ENCODE data around the gene EYS.
"Not testable (repeated sequence)": the region's sequence is repeated elsewhere in the genome, so short reads cannot be mapped to it uniquely, and the experiment has no call there.

EYS gene

DNA sequence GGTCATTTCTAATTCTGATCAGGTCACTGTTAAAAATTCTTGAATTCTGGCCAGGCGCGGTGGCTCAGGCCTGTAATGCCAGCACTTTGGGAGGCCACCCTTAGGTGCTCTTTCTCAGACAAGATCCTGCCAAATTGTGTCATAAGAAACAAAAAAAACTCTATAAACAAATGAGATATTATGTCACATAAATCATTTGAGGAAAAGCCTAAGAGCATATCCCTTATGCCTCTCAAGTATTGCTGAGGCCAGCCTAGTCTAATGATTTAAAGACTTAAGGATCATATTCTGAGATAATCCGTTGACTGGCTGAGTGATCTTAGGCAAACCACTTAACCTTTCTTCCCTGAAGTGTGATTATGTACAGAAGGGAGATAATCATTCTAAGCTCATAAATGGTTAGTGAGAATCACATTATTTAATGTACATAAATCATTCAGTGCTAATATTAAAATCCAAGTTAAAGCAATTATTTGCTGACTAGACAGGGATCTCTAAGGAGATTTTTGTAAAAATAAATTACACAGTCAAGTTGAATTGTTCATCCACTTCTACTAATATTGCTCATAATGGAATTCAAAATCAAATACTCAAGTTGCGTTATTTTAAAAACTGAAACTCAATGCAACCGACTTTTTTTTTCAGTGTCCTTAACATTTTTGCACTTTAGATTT lies 1706.1 kb downstream of the EYS start:
- no peak for DNase-seq

DNA sequence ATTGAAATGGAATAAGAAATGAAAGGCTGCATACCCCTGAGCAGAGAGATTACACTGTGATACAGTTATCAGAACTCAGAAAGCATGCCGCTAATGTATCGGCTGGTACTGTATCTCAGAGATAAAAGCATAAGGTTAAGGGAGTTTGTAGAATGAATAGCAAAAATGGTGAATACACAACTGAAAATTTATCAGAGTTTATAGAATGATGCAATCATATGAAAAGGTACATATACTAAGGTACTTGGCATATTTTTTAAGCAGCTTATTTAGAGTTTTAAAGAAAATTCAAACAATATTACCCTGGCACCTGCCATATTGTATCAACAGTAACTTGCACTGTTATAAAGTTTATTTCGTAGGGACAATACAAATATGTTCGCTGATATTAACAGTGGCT lies 1707.4 kb downstream of the EYS start:
- DNase-seq: no peak

GRCh38 chr6:63998991-63999390 lies 1708.0 kb downstream of the EYS start:
- no peak for DNase-seq

GRCh38 chr6:63997734-63998133 lies 1709.3 kb downstream of the EYS start:
- DNase-seq: no peak

DNA sequence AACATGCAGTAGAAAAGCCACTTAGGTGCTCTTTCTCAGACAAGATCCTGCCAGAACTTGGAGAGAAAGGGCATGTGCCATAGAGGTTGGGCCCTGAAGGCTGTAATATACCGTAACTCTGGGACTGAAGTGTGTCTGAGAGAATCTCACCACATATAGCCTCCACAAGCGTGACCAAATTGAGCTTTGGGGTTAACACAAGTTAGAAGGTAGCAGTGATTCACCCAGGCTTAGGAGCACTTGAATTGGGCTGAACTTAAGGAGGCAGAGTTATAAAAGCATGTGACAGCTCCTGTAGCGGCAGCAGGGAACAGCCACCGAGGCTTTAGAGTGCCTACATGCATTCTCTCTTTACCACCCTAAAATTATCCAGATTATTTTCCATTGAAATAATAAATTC lies 1709.8 kb downstream of the EYS start:
- no peak for DNase-seq

DNA sequence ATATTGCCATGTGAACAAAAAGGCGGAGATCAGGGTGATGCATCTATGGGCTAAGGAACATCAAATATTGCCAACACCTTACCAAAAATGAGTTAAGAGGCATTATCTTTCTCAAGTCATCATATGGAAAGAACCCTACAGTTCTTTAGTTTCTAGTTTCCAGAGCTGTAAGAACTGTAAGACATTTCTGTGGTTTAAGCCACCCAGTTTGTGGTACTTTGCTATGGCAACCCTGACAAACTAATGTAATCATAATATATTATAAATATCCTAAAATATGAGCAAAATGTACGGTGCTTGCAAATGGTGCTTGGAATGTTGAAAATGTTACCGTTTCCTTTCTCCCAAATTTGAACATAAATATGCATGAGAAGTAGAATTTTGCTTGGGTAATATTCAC lies 1721.8 kb downstream of the EYS start:
- DNase-seq: no peak

- no peak for DNase-seq
These were observed 1731.3 kb downstream of the EYS start for GRCh38 chr6:63975699-63976098.

DNA sequence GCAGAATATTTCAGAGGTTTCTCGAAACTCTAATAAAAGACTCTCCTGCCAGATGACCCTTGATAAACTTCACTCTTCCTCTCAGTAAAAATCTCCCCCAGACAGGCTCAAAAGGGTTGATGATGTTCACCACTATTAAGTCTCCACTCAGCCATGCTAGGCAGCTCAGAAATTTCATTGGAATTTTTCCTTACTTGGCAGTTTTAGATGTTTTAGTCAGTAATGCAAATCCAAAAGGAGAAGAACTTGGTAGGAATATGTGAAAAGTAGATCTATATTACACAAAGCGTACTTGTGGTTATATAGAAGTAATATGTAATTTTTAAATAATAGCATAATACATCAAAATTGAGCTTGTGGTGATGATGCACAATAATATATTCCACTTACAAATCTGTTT lies 1738.4 kb downstream of the EYS start:
- no peak for DNase-seq

- DNase-seq: no peak
These were observed 1742.7 kb downstream of the EYS start for GRCh38 chr6:63964366-63964765.

DNA sequence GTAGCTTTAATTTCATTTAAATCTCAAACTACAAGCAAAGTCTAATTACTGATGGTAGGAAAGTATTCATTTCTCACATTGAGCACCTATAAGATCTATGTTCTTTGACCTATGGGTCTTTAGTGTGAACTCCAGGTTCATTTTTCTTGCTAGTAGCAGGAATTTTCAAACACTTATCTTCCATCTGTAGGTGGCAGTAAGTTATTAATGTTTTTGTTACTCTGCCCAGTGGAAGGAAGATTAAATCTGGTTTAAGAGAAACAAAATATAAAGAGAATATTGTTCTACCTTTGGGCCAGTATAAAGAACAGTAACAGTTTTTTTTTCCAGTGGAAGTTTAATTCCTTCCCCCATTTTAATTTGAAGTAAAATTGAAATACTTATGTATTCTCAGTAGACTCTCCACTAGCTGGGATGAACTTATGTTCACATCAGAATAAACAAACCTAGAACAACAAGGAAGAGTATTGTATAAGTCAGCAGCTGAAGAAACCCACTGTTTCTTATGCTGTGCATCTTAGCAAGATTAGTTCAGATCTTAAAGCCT lies 1743.2 kb downstream of the EYS start:
- DNase-seq: no peak

DNA sequence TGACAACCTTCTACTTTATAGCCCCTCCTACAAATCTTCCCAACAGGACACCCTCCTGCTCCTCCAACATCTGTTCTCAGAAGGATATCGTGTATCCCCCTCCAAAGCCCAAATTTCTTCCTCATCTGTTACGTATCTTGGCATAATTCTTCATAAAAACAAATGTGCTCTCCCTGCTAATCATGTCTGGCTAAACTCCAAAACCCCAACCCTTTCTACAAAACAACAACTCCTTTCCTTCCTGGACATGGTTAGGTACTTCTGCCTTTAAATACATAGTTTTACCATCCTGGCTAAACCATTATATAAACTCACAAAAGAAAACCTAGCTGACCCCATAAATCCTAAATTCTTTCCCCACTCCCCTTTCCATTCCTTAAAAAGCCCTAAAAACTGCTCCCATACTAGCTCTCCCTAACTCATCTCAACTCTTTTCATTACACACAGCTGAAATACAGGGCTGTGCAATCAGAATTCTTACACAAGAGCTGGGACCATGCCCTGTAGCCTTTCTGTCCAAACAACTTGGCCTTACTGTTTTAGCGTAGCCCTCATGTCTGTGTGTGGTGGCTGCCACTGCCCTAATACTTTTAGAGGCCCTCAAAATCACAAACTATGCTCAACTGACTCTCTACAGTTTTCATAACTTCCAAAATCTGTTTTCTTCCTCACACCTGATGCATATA lies 1753.5 kb downstream of the EYS start:
- not testable (repeated sequence) for DNase-seq

DNA sequence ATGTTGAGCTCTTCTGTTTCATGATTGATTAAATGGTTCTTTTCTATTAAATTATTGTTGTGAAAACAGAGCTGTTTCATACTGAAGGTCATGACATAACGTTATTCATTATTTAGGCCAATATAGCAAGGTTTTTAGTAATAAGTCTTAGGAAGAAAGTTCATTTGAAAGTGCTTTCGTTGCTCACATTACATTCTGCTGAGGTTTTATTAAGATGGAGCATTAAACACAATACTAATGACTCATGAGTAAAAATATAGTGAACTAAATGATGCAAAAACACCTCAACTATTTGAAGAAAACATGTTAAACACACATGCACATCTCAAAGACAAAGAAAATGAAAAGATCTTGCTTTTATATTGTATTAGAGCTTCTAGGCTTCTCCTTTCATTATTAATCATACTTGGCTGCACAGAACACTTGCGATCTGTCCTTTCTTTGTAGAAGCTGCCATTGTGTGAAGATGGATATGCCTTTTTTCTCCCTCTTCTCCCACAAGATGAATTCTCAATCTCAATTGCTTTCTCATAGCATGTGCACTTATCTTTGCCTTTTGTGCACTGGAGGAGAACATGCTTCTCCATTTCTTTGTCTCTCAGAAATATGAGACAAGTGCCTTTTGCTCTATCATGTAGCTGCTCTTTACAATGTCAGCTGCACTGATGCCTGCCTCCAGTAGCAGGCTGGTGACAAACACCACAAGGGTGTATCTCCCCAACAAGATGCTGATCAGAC lies 1759.1 kb downstream of the EYS start:
- DNase-seq: no peak

- DNase-seq: no peak
These were observed 1761.0 kb downstream of the EYS start for GRCh38 chr6:63945987-63946386.

- no peak for DNase-seq
These were observed 1763.2 kb downstream of the EYS start for GRCh38 chr6:63943826-63944225.

DNA sequence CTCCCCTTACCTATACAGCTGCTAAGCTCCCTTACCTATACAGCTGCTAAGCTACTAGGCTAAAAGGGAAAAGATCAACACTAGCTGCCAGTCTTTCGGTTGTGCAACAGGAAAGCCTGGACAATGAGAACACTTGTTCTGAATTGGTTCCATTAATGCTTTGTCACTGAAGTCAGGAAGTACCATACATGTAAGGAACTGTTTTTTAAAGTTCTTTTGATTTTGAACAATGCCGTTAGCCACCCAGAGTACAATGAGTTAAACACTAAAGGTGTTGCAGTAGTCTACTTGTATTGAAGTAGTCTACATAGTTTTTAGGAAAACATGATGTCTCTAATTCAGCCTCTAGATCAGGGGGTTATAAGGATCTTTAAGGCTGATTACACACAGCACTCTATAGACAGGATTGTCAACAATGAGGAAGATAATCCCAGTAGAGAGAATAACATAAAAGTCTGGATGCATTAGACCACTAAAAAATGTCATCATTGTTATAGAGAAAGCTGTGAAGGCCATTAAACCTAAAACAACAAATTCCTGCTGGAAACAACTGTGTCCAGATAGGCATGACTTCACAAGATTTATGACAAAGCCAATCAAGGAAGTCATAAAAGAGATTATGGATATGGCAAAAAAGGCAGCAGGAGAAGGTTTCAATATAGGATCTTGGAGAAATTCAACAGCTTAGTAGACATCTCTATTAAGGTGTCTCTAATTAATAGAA lies 1765.1 kb downstream of the EYS start:
- DNase-seq: peak; percentile 32

- no peak for DNase-seq
These were observed 1767.0 kb downstream of the EYS start for GRCh38 chr6:63940056-63940455.

GRCh38 chr6:63936399-63936798 lies 1770.6 kb downstream of the EYS start:
- no peak for DNase-seq

- no peak for DNase-seq
These were observed 1771.3 kb downstream of the EYS start for GRCh38 chr6:63935732-63936131.

DNA sequence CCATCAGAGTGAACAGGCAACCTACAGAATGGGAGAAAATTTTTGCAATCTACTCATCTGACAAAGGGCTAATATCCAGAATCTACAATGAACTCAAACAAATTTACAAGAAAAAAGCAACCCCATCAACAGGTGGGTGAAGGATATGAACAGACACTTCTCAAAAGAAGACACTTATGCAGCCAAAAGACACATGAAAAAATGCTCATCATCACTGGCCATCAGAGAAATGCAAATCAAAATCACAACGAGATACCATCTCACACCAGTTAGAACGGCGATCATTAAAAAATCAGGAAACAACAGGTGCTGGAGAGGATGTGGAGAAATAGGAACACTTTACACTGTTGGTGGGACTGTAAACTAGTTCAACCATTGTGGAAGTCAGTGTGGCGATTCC lies 1773.1 kb downstream of the EYS start:
- not testable (repeated sequence) for DNase-seq

GRCh38 chr6:63930848-63931247 lies 1776.2 kb downstream of the EYS start:
- no peak for DNase-seq

GRCh38 chr6:63929111-63929510 lies 1777.9 kb downstream of the EYS start:
- DNase-seq: no peak

GRCh38 chr6:63928613-63929012 lies 1778.4 kb downstream of the EYS start:
- no peak for DNase-seq
